ENCODE measurements around the gene NIPBL. TPM values are rescaled to one million over a fixed set of nuclear protein-coding genes. Genes with fewer than 3 reads are reported as not detected.
"Not testable (repeated sequence)": the region's sequence is repeated elsewhere in the genome, so short reads cannot be mapped to it uniquely, and the experiment has no call there.

Gene NIPBL
- total RNA-seq, 4 donors from 2014 or later, result 26.7 to 73.8 (median 64.4) TPM

DNA sequence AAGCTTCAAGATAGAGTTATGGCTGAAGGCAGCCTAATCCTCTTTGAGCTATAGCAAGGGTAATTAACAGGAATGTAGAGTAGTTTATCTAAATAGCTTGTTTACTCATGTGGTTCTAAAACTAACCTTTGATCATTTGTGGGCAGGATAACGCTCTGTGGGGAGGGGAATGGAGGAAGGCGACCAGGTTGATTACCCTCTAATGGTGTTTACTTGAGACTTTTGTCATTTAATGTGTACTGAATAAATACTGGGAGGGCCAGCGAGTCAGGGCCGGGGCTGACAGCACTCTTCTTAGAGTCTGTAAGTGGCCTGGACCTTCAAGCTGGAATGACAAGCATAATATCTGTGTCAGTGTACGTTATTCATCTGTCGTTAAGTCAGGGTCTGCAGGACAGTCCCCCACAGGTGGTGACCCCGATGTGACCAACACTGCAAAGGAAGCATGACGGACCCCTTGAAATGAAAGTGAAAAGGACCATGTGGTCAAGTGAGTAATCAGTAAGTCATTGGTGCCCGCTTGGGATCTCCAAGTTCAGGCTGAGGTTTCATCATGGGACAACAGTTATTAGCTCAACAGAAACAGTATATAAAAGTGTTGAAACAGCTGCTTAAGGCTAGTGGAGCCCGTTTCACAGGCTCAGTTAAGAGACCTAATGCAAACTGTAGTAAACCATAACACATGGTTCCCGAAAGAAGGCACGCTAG, 210.1 kb downstream of the NIPBL start:
- no peaks in the 10 kb centered on the region for H3K27me3 ChIP-seq
- no peak overlapping the region for H3K4me3 ChIP-seq
- peak; percentile 24 for DNase-seq
- no peaks in the 10 kb centered on the region for H3K36me3 ChIP-seq
- WGBS, 2 donors (ENCODE audit: low coverage in 1 of 2), result 61 to 71% methylated on average over 2 to 12 of the region's 12 CpGs
- intact Hi-C loops (cut with DNase I; ENCODE audit: low total_unique reads), result no loop called here
- H3K9me3 ChIP-seq, result peaks cover 0 to 10% of the 10 kb centered on the region in 2 donors
- H3K27ac ChIP-seq, result peak overlapping the region in 1 of 4 donors; percentile 41
- in situ Hi-C loops (cut with MboI; ENCODE audit: low pct_ligation_motif_present in 1 of 4, low pct_unique_long_range_greater_than_20kb in 1 of 4, low sequenced_read_pairs in 3 of 4), result no loop called here
- TF ChIP-seq CTCF (IDR thresholded peaks at IDR 0.05) (no peak), POLR2AphosphoS5 (IDR thresholded peaks at IDR 0.05) (no peak), EP300 (IDR thresholded peaks at IDR 0.05; ENCODE audit: low read depth) (no peak), POLR2A (IDR thresholded peaks at IDR 0.05) (no peak)
- H3K4me1 ChIP-seq, result no peaks in the 10 kb centered on the region

- Histone ChIP-seq H3K27ac (no peak overlapping the region), H3K4me3 (no peak overlapping the region), H3K36me3 (no peaks in the 10 kb centered on the region), H3K9me3 (peaks cover 0 to 10% of the 10 kb centered on the region in 2 donors), H3K4me1 (peaks cover 0 to under 1% (median under 1%) of the 10 kb centered on the region in 4 donors), H3K27me3 (no peaks in the 10 kb centered on the region)
- WGBS, 2 donors (ENCODE audit: low coverage in 1 of 2), result 40 to 91% methylated on average over 2 to 6 of the region's 6 CpGs
- no peak for TF ChIP-seq POLR2AphosphoS5 (IDR thresholded peaks at IDR 0.05)
- TF ChIP-seq POLR2A (IDR thresholded peaks at IDR 0.05), result no peak
- no peak for TF ChIP-seq EP300 (IDR thresholded peaks at IDR 0.05; ENCODE audit: low read depth)
- TF ChIP-seq CTCF (IDR thresholded peaks at IDR 0.05), result no peak
- no peak for DNase-seq
- intact Hi-C loops (cut with DNase I; ENCODE audit: low total_unique reads) (no loop called here), in situ Hi-C loops (cut with MboI; ENCODE audit: low pct_ligation_motif_present in 1 of 4, low pct_unique_long_range_greater_than_20kb in 1 of 4, low sequenced_read_pairs in 3 of 4) (no loop called here)
These were observed 211.4 kb downstream of the NIPBL start for GRCh38 chr5:37088009-37088408.

GRCh38 chr5:37090123-37090726, 213.7 kb downstream of the NIPBL start:
- Histone ChIP-seq H3K4me1 (peaks cover 0 to 6% (median 2%) of the 10 kb centered on the region in 4 donors), H3K36me3 (no peaks in the 10 kb centered on the region), H3K27ac (no peak overlapping the region), H3K27me3 (no peaks in the 10 kb centered on the region), H3K9me3 (peaks cover 2 to 10% of the 10 kb centered on the region in 2 donors), H3K4me3 (no peak overlapping the region)
- 61 to 69% methylated on average over 7 of the region's 7 CpGs for WGBS, 2 donors (ENCODE audit: low coverage in 1 of 2)
- intact Hi-C loops (cut with DNase I; ENCODE audit: low total_unique reads) (no loop called here), in situ Hi-C loops (cut with MboI; ENCODE audit: low pct_ligation_motif_present in 1 of 4, low pct_unique_long_range_greater_than_20kb in 1 of 4, low sequenced_read_pairs in 3 of 4) (no loop called here)
- DNase-seq, result no peak
- TF ChIP-seq POLR2A (IDR thresholded peaks at IDR 0.05) (no peak), POLR2AphosphoS5 (IDR thresholded peaks at IDR 0.05) (no peak), CTCF (IDR thresholded peaks at IDR 0.05) (no peak), EP300 (IDR thresholded peaks at IDR 0.05; ENCODE audit: low read depth) (no peak)

DNA sequence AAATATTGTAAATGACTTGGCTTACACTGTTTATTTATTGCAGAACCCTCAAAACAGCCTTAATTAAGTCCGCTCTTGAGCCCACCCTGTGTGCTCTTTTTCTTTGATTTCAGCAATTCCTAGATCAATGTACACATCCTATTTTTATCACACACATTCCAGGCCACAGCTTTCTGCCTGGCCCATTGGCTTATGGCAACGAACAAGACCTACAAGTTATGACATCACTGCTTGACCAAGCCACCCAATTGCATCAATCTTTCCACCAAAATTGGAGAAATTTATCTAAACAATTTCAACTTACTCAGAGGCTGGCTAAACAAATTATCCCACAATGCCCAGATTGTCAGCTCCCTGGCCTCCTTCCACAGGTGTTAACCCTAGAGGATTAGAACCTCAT, 214.2 kb downstream of the NIPBL start:
- Histone ChIP-seq H3K36me3 (no peaks in the 10 kb centered on the region), H3K4me3 (no peak overlapping the region), H3K27me3 (no peaks in the 10 kb centered on the region), H3K9me3 (peaks cover 7 to 10% of the 10 kb centered on the region in 2 donors), H3K27ac (no peak overlapping the region), H3K4me1 (peaks cover 0 to 6% (median 2%) of the 10 kb centered on the region in 4 donors)
- intact Hi-C loops (cut with DNase I; ENCODE audit: low total_unique reads), result no loop called here
- WGBS, 2 donors (ENCODE audit: low coverage in 1 of 2), result 77 to 81% methylated on average over 2 of the region's 2 CpGs
- DNase-seq, result no peak
- in situ Hi-C loops (cut with MboI; ENCODE audit: low pct_ligation_motif_present in 1 of 4, low pct_unique_long_range_greater_than_20kb in 1 of 4, low sequenced_read_pairs in 3 of 4), result no loop called here
- no peak for TF ChIP-seq CTCF (IDR thresholded peaks at IDR 0.05)
- no peak for TF ChIP-seq POLR2A (IDR thresholded peaks at IDR 0.05)
- TF ChIP-seq EP300 (IDR thresholded peaks at IDR 0.05; ENCODE audit: low read depth), result no peak
- no peak for TF ChIP-seq POLR2AphosphoS5 (IDR thresholded peaks at IDR 0.05)

GRCh38 chr5:37093795-37094194, 217.2 kb downstream of the NIPBL start:
- 45 to 60% methylated on average over 1 to 3 of the region's 4 CpGs for WGBS, 2 donors (ENCODE audit: low coverage in 1 of 2)
- H3K27ac ChIP-seq, result peak overlapping the region in 2 of 4 donors; percentile 16 to 44
- H3K27me3 ChIP-seq; H3K4me3 ChIP-seq; H3K36me3 ChIP-seq; in situ Hi-C loops (cut with MboI; ENCODE audit: low pct_ligation_motif_present in 1 of 4, low pct_unique_long_range_greater_than_20kb in 1 of 4, low sequenced_read_pairs in 3 of 4); intact Hi-C loops (cut with DNase I; ENCODE audit: low total_unique reads); DNase-seq; H3K4me1 ChIP-seq: not testable (repeated sequence)
- H3K9me3 ChIP-seq, result peaks cover 4 to 25% of the 10 kb centered on the region in 2 donors

DNA sequence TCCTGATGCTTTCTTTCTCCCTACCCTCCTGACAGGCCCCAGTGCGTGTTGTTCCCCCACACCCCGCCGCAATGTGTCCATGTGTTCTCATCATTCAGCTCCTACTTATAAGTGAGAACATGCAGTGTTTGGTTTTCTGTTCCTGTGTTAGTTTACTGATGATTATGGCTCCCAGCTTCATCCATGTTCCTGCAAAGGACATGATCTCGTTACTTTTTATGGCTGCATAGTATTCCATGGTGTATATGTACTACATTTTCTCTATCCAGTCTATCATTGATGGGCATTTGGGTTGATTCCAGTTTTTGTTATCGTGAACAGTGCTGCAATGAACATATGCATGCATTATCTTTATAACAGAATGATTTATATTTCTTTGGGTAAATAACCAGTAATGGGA, 222.7 kb downstream of the NIPBL start:
- intact Hi-C loops (cut with DNase I; ENCODE audit: low total_unique reads); in situ Hi-C loops (cut with MboI; ENCODE audit: low pct_ligation_motif_present in 1 of 4, low pct_unique_long_range_greater_than_20kb in 1 of 4, low sequenced_read_pairs in 3 of 4): not testable (repeated sequence)
- peaks cover 0 to 11% (median 2%) of the 10 kb centered on the region in 4 donors for H3K36me3 ChIP-seq

More for the DNA sequence above, 222.7 kb downstream of the NIPBL start:
- DNase-seq, H3K27me3 ChIP-seq, H3K27ac ChIP-seq, H3K4me3 ChIP-seq, H3K4me1 ChIP-seq: not testable (repeated sequence)
- peaks cover 20 to 42% of the 10 kb centered on the region in 2 donors for H3K9me3 ChIP-seq
- 98 to 99% methylated on average over 5 of the region's 5 CpGs for WGBS, 2 donors (ENCODE audit: low coverage in 1 of 2)

All from transverse colon (tissue), 4 donors.